Right ventricle myocardium superior (tissue), 1 donor: ENCODE measurements around the gene RAB7B. TPM values are rescaled to one million over a fixed set of nuclear protein-coding genes. Genes with fewer than 3 reads are reported as not detected.

Experiments used
- ATAC-seq: fragments of 200-7000 bp; cut with Tn5 transposase; one replicate; pipeline ENCODE4 v1.9.1; 2020; ENCODE audit warnings: mild to moderate bottlenecking; ENCODE audit not compliant: poor library complexity
- DNase-seq: peaks from one replicate; pipeline ENCODE4 v3.0.0-alpha.2; 2020
- intact Hi-C: fragments of 100-400 bp; cut with DNase I; formaldehyde crosslinking; loops from one replicate; pipeline ENCODE4 v1.11.2; 2022
- total RNA-seq: library from RNA; stranded (reverse); fragmentation: NEBNext Ultra II Directional; extraction: Animal tissue kit (Norgen Biotek cat#: 25700); gene quantifications from one replicate; pipeline ENCODE4 v1.2.1, GENCODE V29; 2021
- donor health status: DM: no; HTN: yes; CAD: no; lungs with severe emphysema.

The RAB7B gene
- total RNA-seq, 1 donor from 2014 or later: 1.2 TPM

GRCh38 chr1:206029484-206029883 is 26.3 kb upstream of the RAB7B start:
- ATAC-seq: peak; percentile 75
- intact Hi-C loops: no loop called here
- peak; percentile 73 for DNase-seq

- no peak for DNase-seq
- no peak for ATAC-seq
- intact Hi-C loops: no loop called here
Measured at GRCh38 chr1:206025283-206025820, 22.2 kb upstream of the RAB7B start.

GRCh38 chr1:206023695-206024094 is 20.5 kb upstream of the RAB7B start, which contains the start of gene CTSE:
Gene CTSE, minus strand, starts transcription at chr1:206023895. Its CDS starts 104 bp downstream, at chr1:206023791.
- ATAC-seq: no peak
- intact Hi-C loops: no loop called here
- no peak for DNase-seq

GRCh38 chr1:206022766-206023165 is 19.6 kb upstream of the RAB7B start:
- no peak for ATAC-seq
- intact Hi-C loops: no loop called here
- DNase-seq: no peak

- no peak for ATAC-seq
- no peak for DNase-seq
- intact Hi-C loops: no loop called here
Measured at GRCh38 chr1:206021626-206022365, 18.6 kb upstream of the RAB7B start.

- ATAC-seq (no peak), DNase-seq (no peak)
- intact Hi-C loops: no loop called here
Measured at GRCh38 chr1:206021008-206021625, 17.9 kb upstream of the RAB7B start.

- ATAC-seq: no peak
- no peak for DNase-seq
- intact Hi-C loops: no loop called here
Measured at GRCh38 chr1:206020393-206021007, 17.3 kb upstream of the RAB7B start.

- DNase-seq (no peak), ATAC-seq (no peak)
- intact Hi-C loops: no loop called here
Measured at GRCh38 chr1:206015071-206015470, 11.9 kb upstream of the RAB7B start.

GRCh38 chr1:206014601-206015000 is 11.4 kb upstream of the RAB7B start:
- intact Hi-C loops: no loop called here
- no peak for DNase-seq
- ATAC-seq: no peak

- intact Hi-C loops: no loop called here
- DNase-seq (no peak), ATAC-seq (no peak)
Measured at GRCh38 chr1:206013026-206013795, 10.0 kb upstream of the RAB7B start.

- DNase-seq: peak; percentile 85
- intact Hi-C loops: no loop called here
- ATAC-seq: peak; percentile 93
Measured at GRCh38 chr1:206012086-206012859, 9.1 kb upstream of the RAB7B start.

- DNase-seq (no peak), ATAC-seq (no peak)
- intact Hi-C loops: no loop called here
Measured at GRCh38 chr1:206011057-206011456, 7.9 kb upstream of the RAB7B start.

- intact Hi-C loops: no loop called here
- DNase-seq (no peak), ATAC-seq (no peak)
Measured at GRCh38 chr1:206010060-206010459, 6.9 kb upstream of the RAB7B start.

- no peak for DNase-seq
- intact Hi-C loops: no loop called here
- no peak for ATAC-seq
Measured at GRCh38 chr1:206006946-206007345, 3.8 kb upstream of the RAB7B start.

GRCh38 chr1:206005778-206006180 is 2.6 kb upstream of the RAB7B start:
- no peak for DNase-seq
- intact Hi-C loops: no loop called here
- no peak for ATAC-seq

GRCh38 chr1:206005234-206005633 is 2.0 kb upstream of the RAB7B start:
- ATAC-seq: no peak
- intact Hi-C loops: no loop called here
- DNase-seq: no peak

GRCh38 chr1:206004826-206005225 is 1.6 kb upstream of the RAB7B start:
- ATAC-seq (peak; percentile 58), DNase-seq (no peak)
- intact Hi-C loops: no loop called here
